HEK293T (cell line): Measurements from ENCODE around the gene SLC25A33.

Experiments
- CTCF ChIA-PET: fragments of 350-600 bp; formaldehyde crosslinking; extraction: SDS; loops from one replicate; lab custom pipeline; 2021; ENCODE audit warnings: antibody characterized with exemption, inconsistent platforms; lab: Yijun Ruan, JAX
- POLR2A ChIA-PET: fragments of 350-600 bp; formaldehyde crosslinking; extraction: SDS; loops from one replicate; lab custom pipeline; 2020; ENCODE audit warnings: antibody characterized with exemption, inconsistent platforms; lab: Yijun Ruan, JAX
- DNase-seq: peaks from one replicate; pipeline ENCODE4 v3.0.0; 2012; ENCODE audit warnings: mixed read lengths; ENCODE audit errors: extremely low spot score
- ARNT ChIP-seq: fragments of 450-650 bp; IDR thresholded peaks from 2 replicates; pipeline ENCODE4 v1.6.1; 2017; ENCODE audit warnings: mild to moderate bottlenecking
- BHLHE40 ChIP-seq: fragments of 450-650 bp; IDR thresholded peaks from 2 replicates; pipeline ENCODE4 v1.6.1; 2016; ENCODE audit warnings: mild to moderate bottlenecking, moderate library complexity, borderline replicate concordance
- CTBP1 ChIP-seq: fragments of 450-650 bp; IDR thresholded peaks from 2 replicates; pipeline ENCODE4 v1.6.1; 2016; ENCODE audit warnings: borderline replicate concordance
- ELF4 ChIP-seq: fragments of 450-650 bp; IDR thresholded peaks from 2 replicates; pipeline ENCODE4 v1.6.1; 2017; ENCODE audit warnings: antibody characterized with exemption
- FOXA1 ChIP-seq: fragments of 450-650 bp; IDR thresholded peaks from 2 replicates; pipeline ENCODE4 v1.6.1; 2016; ENCODE audit warnings: mild to moderate bottlenecking
- FOXK2 ChIP-seq: fragments of 450-650 bp; IDR thresholded peaks from 2 replicates; pipeline ENCODE4 v1.6.1; 2016; ENCODE audit warnings: mild to moderate bottlenecking
- FOXM1 ChIP-seq: fragments of 450-650 bp; IDR thresholded peaks from 2 replicates; pipeline ENCODE4 v1.6.1; 2017; ENCODE audit warnings: mild to moderate bottlenecking, borderline replicate concordance
- HDGF ChIP-seq: fragments of 450-650 bp; IDR thresholded peaks from 2 replicates; pipeline ENCODE4 v1.6.1; 2017; ENCODE audit warnings: antibody characterized with exemption, borderline replicate concordance
- L3MBTL2 ChIP-seq: fragments of 450-650 bp; conservative IDR thresholded peaks from 2 replicates; pipeline ENCODE4 v1.6.1; 2016; ENCODE audit warnings: mild to moderate bottlenecking
- LEF1 ChIP-seq: fragments of 450-650 bp; IDR thresholded peaks from 2 replicates; pipeline ENCODE4 v1.6.1; 2017; ENCODE audit warnings: mild to moderate bottlenecking, borderline replicate concordance
- NFRKB ChIP-seq: fragments of 450-650 bp; IDR thresholded peaks from 2 replicates; pipeline ENCODE4 v1.6.1; 2016; ENCODE audit warnings: mild to moderate bottlenecking, moderate library complexity
- PKNOX1 ChIP-seq: fragments of 450-650 bp; IDR thresholded peaks from 2 replicates; pipeline ENCODE4 v1.6.1; 2016
- SP1 ChIP-seq: fragments of 450-650 bp; IDR thresholded peaks from 2 replicates; pipeline ENCODE4 v1.6.1; 2017
- SUZ12 ChIP-seq: fragments of 450-650 bp; IDR thresholded peaks from 2 replicates; pipeline ENCODE4 v1.6.1; 2016; ENCODE audit warnings: mild to moderate bottlenecking
- TARDBP ChIP-seq: fragments of 450-650 bp; IDR thresholded peaks from 2 replicates; pipeline ENCODE4 v1.6.1; 2016
- ZNF384 ChIP-seq: fragments of 450-650 bp; IDR thresholded peaks from 2 replicates; pipeline ENCODE4 v1.6.1; 2016

SLC25A33 gene

DNA sequence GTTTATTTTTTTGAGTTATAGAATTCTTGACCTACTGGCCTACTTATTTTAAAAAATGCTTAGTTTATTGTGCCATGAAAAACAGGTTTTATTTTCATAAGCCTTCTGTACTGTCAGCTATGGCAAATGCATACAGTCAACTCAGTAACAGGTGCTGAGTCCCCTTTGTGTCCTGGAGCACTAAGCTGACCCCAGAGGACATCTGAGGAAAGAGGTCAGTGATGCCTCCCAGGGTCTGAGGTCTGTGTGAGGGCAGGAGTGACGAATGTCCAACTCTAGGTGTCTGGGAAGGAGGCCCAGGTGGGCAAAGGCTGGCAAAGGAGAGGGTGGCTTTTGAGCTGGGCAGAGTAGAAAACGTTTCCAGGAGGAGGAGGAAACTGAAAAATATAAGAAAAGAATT is 41.7 kb downstream of the SLC25A33 start:
- DNase-seq, result no peak
- ChIA-PET POLR2A (no interaction called here), CTCF (no interaction called here)
- TF ChIP-seq CTBP1 (no peak), TARDBP (no peak), L3MBTL2 (no peak), SUZ12 (no peak), HDGF (no peak), FOXA1 (no peak), NFRKB (no peak), ARNT (no peak), LEF1 (no peak), ZNF384 (no peak), BHLHE40 (no peak), PKNOX1 (no peak)

GRCh38 chr1:9586147-9586766 is 47.0 kb downstream of the SLC25A33 start:
- no peak for DNase-seq
- CTCF ChIA-PET, result no interaction called here
- TF ChIP-seq PKNOX1 (no peak), BHLHE40 (no peak), NFRKB (no peak), ELF4 (no peak), TARDBP (no peak), CTBP1 (no peak), FOXK2 (no peak), HDGF (no peak), ZNF384 (no peak), ARNT (no peak), FOXA1 (no peak), L3MBTL2 (no peak), SUZ12 (no peak)
- POLR2A ChIA-PET, result no interaction called here

DNA sequence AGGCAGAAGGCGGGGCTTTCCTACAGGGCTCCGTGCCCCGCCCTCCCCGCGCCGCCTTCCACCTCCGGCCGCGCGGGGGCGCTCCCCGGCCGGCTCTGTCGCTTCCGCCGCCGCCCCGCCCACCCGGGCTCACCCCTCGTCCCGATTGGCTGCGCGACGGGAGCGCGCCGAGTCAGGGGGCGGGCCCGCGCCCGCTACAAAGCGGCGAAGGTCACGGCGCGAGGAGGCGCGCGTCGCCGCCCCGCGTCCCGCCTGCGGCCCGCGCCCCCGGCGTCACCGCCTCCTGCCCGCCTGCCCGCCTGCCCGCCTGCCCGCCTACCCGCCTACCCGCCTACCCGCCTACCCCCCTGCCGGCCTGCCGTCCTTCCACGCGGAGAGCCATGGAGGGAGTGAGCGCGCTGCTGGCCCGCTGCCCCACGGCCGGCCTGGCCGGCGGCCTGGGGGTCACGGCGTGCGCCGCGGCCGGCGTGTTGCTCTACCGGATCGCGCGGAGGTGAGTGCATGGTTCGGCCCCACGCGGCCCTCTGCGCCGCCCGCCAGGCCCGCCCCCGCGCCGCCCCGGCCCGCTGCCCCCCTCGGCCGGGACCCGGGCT is 49.4 kb downstream of the SLC25A33 start, which contains the start of gene TMEM201:
TSS of gene TMEM201 (plus strand) at position 361 of the 593 bp plus-strand sequence. CDS start at position 381, 20 bp downstream.
- peak; percentile 96 for DNase-seq
- TF ChIP-seq ARNT (no peak), ELF4 (no peak), NFRKB (no peak), FOXA1 (no peak), SP1 (no peak), ZNF384 (no peak), FOXK2 (no peak), BHLHE40 (no peak), FOXM1 (no peak), L3MBTL2 (no peak), CTBP1 (no peak), PKNOX1 (no peak), LEF1 (no peak)
- POLR2A ChIA-PET, result no interaction called here
- CTCF ChIA-PET, result interaction anchor here (0.6 kb wide), 1 partner anchor 19 kb away, joined by 3 read pairs; no protein-coding TSS in a partner anchor

DNA sequence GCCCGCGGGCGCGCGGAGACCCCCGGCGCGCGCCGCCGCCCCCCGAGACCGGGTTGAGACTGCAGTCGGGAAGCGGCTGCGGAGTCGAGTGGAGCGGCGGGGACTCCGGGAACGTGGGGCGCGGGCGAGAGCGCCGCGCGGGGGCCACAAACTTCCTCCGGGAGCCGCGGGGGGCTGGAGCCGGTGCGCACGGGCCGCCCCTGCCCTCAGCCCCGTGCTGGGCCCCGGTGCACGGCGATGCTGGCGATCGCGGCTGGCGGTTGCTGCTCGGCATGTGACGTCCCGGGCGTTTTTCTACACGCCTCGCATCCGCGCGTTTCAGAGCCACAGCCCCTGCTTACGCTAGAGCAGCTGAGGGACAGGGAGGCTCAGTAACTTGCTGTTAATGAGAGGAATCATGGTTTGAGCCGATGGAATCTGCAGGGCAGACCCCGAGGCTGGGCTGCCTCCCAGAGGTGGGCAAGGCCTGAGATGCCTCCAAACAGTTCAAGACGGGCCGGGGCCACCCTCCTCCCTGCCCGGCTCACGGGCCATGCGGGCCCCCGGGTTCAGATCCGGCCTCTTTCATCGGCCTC is 50.0 kb downstream of the SLC25A33 start:
- DNase-seq, result peak; percentile 23
- POLR2A ChIA-PET, result interaction anchor here (0.8 kb wide), 1 partner anchor 50 kb away, joined by 3 read pairs; the partner anchor contains the start of gene SLC25A33

More for the DNA sequence above, 50.0 kb downstream of the SLC25A33 start:
- no peak for TF ChIP-seq TARDBP
- TF ChIP-seq SP1, result no peak
- TF ChIP-seq SUZ12, result no peak
- no peak for TF ChIP-seq PKNOX1
- no peak for TF ChIP-seq FOXA1
- no peak for TF ChIP-seq BHLHE40
- no peak for TF ChIP-seq FOXK2
- no peak for TF ChIP-seq LEF1
- TF ChIP-seq ZNF384, result no peak
- TF ChIP-seq CTBP1, result no peak
- TF ChIP-seq ELF4, result no peak
- no peak for TF ChIP-seq L3MBTL2
- TF ChIP-seq HDGF, result no peak
- no peak for TF ChIP-seq NFRKB
- TF ChIP-seq FOXM1, result no peak
- TF ChIP-seq ARNT, result no peak
- CTCF ChIA-PET, result interaction anchor here (0.6 to 1.1 kb wide), 4 partner anchors 20 to 94 kb away, joined by 3 to 4 read pairs (median 4); no protein-coding TSS in a partner anchor
